Activated CD4-positive, CD25-positive, alpha-beta regulatory T cell treated with anti-CD3 and anti-CD28 coated beads, Interleukin-2, amount 50 U/mL, for 16 hours (primary cell): ENCODE measurements around the gene RET.

Experiments
- DNase-seq: peaks from one replicate; pipeline ENCODE4 v3.0.0-alpha.2; 2020; ENCODE audit warnings: low read depth, low spot score

RET gene

DNA sequence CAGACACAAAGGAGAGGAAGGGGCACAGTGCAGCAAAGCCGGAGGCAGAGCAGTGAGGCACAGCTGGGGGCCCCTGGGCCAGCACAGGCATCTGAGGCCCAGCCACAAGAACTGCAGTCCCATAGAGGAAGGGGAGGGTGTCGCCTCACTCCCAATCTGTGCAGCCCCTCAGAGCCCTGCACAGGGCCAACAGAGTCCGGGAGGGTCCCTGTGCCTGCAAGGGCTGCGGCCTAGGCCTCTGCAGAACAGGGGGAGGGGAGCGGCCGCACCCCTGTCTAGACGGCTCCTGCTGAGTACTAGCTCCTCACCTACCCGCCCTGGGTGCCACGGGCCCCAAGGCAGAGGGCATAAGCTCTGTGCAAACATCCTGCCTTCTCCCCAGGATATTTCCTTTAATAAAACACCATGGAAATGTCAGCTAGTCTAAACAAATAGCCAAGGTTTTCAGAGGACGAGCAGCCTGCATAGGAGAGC lies 32.4 kb upstream of the RET start:
- no peak for DNase-seq

DNA sequence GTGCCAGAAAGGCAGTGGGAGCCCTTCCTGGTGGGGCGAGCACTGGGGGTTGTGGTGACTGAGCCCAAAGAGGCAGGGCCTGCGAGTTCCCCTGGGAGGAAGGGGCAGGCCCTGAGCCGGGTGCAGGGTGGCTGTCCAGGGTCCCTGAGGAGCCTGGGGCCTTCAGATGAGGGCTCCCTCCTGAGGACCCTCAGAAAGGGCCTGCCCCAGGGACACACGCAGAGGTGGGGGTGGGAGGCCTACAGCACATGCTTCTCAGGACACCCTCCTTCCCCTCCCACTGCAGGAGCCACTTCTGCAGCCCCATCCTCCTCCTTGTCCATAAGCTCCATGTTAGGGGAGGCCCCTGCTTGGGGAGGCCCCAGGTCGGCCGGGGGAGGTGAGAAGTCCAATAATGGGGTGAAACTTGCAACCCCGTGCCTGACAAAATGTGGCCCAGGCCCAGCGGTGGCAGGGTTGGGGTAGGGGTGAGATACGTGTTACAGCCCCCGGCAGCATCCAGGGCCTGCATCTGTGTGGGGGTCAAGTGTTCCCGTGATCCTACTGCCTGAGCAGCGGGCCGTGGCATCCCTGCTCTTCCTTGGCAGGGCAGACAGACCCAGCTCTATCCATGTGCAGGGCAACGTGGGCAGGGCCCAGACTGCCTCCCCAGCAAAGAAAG lies 31.8 kb upstream of the RET start:
- DNase-seq, result no peak

GRCh38 chr10:43045631-43046287 lies 31.1 kb upstream of the RET start:
- no peak for DNase-seq

DNA sequence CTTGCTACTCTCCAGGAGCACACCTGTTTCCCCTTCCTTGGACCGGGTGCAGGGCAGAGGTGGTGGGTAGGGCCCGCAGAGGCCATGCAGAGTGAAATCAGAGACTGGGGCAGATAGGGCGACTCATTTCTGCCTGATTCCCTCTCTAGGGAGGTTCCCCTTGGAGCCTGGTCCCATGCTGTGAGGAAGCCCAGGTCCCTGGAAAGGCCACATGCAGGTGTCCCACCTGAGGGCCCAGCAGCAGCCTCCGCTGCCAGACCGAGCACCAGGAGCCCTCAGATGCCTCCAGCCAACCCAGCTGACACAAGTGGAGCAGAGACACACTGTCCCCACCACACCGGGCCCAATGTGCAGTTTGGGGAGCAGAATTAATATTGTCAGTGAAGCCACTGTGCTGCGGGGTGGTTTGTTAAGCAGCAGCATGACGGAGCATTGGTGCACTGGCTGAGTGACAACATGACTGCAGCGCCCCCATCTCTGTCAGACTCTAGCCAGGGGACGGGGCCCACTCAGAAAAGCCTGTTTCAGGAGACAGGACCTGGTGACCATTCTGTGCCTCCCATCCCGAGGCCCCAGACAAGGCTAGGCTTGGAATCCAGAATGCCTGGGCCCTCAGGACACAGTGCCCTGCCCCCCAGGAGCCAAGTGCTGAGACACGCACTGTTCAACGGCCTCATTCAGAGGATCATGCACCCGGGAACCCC lies 30.4 kb upstream of the RET start:
- DNase-seq, result no peak

- no peak for DNase-seq
Observed at GRCh38 chr10:43047288-43047970, 29.4 kb upstream of the RET start.

GRCh38 chr10:43048301-43049051 lies 28.4 kb upstream of the RET start:
- no peak for DNase-seq

DNA sequence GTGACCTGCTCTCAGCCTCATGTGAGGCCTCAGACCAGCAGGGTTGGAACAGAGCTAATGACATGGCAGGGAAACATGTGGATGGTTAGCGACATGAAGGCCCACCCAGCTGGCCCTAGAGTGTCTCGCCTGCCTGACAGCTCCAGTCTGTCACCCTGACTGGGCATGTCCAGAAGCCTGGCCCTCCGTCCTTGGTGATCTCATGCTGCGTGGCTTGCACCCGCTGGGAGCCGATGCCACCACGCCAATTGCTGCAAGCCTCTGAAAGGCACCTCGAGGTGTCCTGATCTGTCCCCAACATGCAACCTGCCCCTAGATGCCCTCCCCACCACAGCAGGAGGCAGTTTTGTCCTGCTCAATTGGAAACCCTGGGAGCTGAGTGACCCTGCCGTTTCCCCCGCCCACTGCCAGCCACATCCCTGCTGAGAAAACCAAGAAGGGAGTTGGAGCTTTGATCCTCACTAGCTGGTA lies 27.8 kb upstream of the RET start:
- no peak for DNase-seq

DNA sequence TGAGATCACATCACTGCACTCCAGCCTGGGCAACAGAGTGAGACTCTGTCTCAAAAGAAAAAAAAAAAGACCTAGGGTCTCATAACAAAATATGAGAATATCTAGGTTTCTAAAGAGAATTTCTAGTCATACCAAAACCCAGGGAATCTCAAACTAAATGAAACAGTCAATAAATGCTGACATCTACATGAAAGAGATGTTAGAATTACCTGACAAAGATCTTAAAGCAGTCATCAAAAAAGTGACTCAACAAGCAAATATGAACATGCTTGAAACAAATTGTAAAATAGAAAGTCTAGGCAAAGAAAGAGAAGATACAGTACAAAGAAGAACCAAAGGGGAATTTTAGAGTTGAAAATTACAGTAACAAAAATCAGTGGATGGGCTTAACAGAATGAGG lies 26.9 kb upstream of the RET start:
- no peak for DNase-seq

GRCh38 chr10:43053825-43054224 lies 23.0 kb upstream of the RET start:
- no peak for DNase-seq

DNA sequence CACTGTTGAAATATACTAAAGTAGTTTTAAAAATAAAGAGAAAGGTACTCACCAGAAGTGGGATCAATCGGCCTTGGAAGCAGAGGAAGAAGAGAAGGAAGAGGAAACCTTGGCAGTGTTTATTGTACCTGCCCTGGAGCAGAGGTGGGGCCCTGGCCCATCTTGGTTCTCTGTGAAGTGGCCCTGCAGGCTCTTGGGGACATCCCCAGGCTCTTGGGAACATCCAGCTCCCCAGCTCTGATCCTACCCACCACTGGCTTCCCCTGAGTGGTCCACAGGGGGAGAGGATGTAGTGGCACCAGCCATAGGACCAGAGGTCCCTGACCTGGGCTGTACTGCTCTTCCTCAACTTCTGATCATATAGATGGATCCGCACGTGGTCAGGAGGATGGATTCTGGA lies 22.3 kb upstream of the RET start:
- DNase-seq, result no peak

DNA sequence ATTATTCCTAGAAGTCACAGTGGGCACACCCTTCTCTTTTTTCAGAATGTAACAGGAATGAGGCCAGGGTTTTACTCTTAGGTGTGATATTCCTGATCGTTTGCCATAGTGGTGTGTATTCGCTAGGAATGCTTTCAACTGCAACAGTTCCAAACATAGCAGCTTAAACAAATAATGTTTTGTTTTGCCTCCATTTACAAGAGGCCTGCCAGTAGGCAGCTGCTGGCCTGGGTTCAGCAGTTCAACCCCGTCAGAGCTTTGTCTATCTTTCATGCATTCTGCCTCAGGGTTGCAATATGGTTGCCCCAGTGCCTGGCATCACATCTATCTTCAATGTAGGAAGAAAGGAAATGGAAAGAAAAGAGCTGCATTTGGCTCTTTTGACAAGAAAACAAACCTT lies 21.7 kb upstream of the RET start:
- no peak for DNase-seq

GRCh38 chr10:43055991-43056567 lies 20.8 kb upstream of the RET start:
- no peak for DNase-seq

GRCh38 chr10:43056568-43057011 lies 20.3 kb upstream of the RET start:
- no peak for DNase-seq

DNA sequence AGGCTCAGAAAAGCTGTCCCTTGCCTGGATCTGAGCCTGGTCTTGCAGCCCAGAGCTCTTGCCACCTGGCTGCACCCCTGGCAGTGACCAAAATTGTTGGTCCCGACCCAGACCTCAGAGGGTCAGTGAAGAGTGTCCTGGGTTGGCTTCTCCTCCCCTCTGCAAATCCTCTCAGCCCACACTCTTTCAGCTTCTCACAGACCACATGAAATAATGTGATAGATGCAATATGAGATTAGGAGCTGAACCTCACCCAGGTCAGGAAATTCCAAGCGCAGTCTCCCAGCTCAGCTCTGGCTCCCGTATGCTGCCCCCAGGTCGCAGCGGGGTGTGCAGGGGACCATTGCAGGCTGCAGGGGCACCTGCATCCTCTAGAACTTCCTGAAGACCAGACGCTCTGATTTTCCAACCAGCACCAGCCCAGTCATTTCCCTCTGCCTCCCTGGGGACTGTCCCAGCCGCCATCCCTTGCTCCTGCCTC lies 19.6 kb upstream of the RET start:
- no peak for DNase-seq

DNA sequence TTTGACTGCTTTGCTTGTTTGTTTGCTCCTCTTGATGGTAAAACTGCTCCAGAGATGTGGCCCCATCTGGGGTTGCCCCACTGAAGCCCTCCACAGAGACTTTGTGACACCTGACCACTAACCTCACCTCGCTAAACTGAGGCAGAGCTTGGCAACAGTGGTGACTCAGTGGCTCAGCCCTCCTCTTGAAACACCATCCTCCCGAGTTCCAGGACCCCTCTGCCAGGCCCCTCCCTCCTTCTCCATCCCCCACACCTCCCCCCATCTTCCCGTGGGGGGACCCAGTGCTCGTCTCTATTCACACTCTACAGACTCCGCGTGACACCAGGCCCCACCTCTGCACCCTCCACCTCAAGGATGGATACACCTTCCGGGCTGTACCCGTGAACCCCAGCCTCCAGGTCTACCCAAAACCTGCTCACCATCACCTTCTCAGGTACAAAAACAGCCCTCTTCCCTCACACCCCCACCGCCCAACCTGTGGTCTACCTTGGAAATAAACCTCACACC lies 19.0 kb upstream of the RET start:
- no peak for DNase-seq

DNA sequence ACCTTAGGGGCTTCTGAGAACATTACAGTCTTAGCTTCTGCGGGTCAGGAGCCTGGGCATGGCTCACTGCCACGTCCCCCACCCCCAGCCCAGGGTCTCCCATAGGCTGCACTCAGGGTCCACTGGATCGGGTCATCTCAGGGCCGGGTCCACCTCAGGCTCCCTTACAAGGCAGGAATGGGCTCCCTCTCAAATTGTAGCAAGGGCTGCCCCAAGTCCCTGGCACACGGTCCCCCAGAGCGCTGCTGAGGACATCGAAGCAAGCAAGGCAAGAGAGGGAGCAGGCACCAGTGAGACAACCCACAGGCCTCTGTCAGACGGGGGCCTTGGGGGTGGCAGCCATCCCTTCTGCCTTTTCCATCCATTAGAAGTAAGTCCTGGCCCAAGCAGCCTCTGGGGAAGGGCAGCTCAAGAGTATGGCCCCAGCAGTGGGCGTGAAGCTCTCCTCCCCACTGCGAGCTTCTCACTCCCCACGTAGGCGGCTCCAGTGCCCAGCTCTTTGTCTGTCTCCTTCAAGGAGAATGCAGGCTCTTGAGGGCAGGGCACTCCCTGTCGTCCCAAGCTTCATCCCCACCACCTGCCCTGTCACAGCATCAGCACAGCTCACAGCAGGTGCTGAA lies 18.0 kb upstream of the RET start:
- no peak for DNase-seq

GRCh38 chr10:43059336-43059720 lies 17.5 kb upstream of the RET start:
- no peak for DNase-seq

GRCh38 chr10:43059828-43060227 lies 17.0 kb upstream of the RET start:
- DNase-seq, result no peak

GRCh38 chr10:43060291-43060690 lies 16.6 kb upstream of the RET start:
- no peak for DNase-seq

- DNase-seq, result no peak
Observed at GRCh38 chr10:43061331-43061730, 15.5 kb upstream of the RET start.
